SK-N-SH treated with all-trans-retinoic acid at 6 μM for 48 hours (cell line): ENCODE measurements around the gene ARMC6.

Experiments
- ARNTL ChIP-seq: fragments of 450-650 bp; formaldehyde crosslinking; IDR thresholded peaks from 2 replicates; pipeline ENCODE4 v1.5.0; 2020; ENCODE audit warnings: low read depth, mild to moderate bottlenecking, moderate library complexity, borderline replicate concordance
- CREB5 ChIP-seq: fragments of 250-450 bp; sonication (Bioruptor Pico); IDR thresholded peaks from 2 replicates; pipeline ENCODE4 v1.5.1; 2020; ENCODE audit warnings: low read depth, mild to moderate bottlenecking, moderate library complexity
- PATZ1 ChIP-seq: fragments of 250-450 bp; sonication (Bioruptor Pico); IDR thresholded peaks from 2 replicates; pipeline ENCODE4 v1.8.0; 2020; ENCODE audit warnings: mild to moderate bottlenecking, moderate library complexity, borderline replicate concordance
- RARB ChIP-seq: fragments of 250-450 bp; sonication (Bioruptor Pico); IDR thresholded peaks from 2 replicates; pipeline ENCODE4 v1.8.0; 2021; ENCODE audit warnings: mild to moderate bottlenecking, moderate library complexity
- ZFP30 ChIP-seq: fragments of 450-650 bp; formaldehyde crosslinking; IDR thresholded peaks from 2 replicates; pipeline ENCODE4 v1.5.0; 2022; ENCODE audit warnings: mild to moderate bottlenecking, moderate library complexity

GRCh38 chr19:19061506-19061905, 28.1 kb downstream of the ARMC6 start:
- no peak for TF ChIP-seq ZFP30 (CRISPR knock-in tag)
- no peak for TF ChIP-seq PATZ1 (CRISPR knock-in tag)
- no peak for TF ChIP-seq RARB (CRISPR knock-in tag)
- TF ChIP-seq ARNTL (CRISPR knock-in tag), result no peak
- no peak for TF ChIP-seq CREB5
